Tibial nerve (tissue), 4 donors: ENCODE data around the gene C16orf74. TPM values are rescaled to one million over a fixed set of nuclear protein-coding genes. Genes with fewer than 3 reads are reported as not detected.

Experiments
- DNase-seq, 2 donors: peaks; one replicate each; pipeline ENCODE4 v3.0.0-alpha.2; 2019; ENCODE audit warnings: low spot score in 2 of 2
- H3K27ac ChIP-seq, 4 donors: fragments of 200-600 bp; sonication (generic) in 3 of 4; one replicate each; pipeline ENCODE4 v1.5.1; 2017 to 2019; ENCODE audit warnings: mild to moderate bottlenecking in 1 of 4
- H3K27me3 ChIP-seq, 2 donors: fragments of 200-600 bp; sonication (generic) in 1 of 2; one replicate each; pipeline versions ENCODE4 v1.5.1 to v1.6.0; 2017 to 2019
- H3K36me3 ChIP-seq, 3 donors: fragments of 200-600 bp; sonication (generic); one replicate each; pipeline ENCODE4 v1.5.1; 2018 to 2019
- H3K4me1 ChIP-seq, 4 donors: fragments of 200-600 bp; sonication (generic) in 3 of 4; one replicate each; pipeline ENCODE4 v1.5.1; 2017 to 2019
- H3K4me3 ChIP-seq, 4 donors: fragments of 200-600 bp; sonication (generic) in 3 of 4; one replicate each; pipeline ENCODE4 v1.5.1; 2017 to 2019; ENCODE audit warnings: mild to moderate bottlenecking in 1 of 4, moderate library complexity in 1 of 4
- H3K9me3 ChIP-seq, 4 donors: fragments of 200-600 bp; sonication (generic) in 3 of 4; one replicate each; pipeline ENCODE4 v1.5.1; 2017 to 2019
- CTCF ChIP-seq, 5 experiments: fragments of 200-600 bp in 3 of 5; fragments of 450-650 bp in 2 of 5; sonication (generic) in 3 of 5; IDR thresholded peaks; one replicate each; pipeline ENCODE4 v1.5.1; 2016 to 2019; ENCODE audit warnings: antibody characterized with exemption in 5 of 5, mild to moderate bottlenecking in 3 of 5, moderate library complexity in 2 of 5
- EP300 ChIP-seq, 2 donors: sonication (generic); formaldehyde crosslinking; IDR thresholded peaks; one replicate each; pipeline ENCODE4 v1.6.1; 2017; ENCODE audit warnings: antibody characterized with exemption in 2 of 2, mild to moderate bottlenecking in 1 of 2
- POLR2A ChIP-seq, 2 donors: fragments of 450-650 bp; IDR thresholded peaks; one replicate each; pipeline ENCODE4 v1.6.1; 2017; ENCODE audit warnings: antibody characterized with exemption in 2 of 2, mild to moderate bottlenecking in 2 of 2, moderate library complexity in 2 of 2
- WGBS, 2 donors: methylation state at CpG; one replicate each; pipeline ENCODE4 v1.1.5; 2018; 5-methylcytosine and 5-hydroxymethylcytosine counted together
- total RNA-seq, 4 donors: library from RNA; depleted of rRNA; stranded (reverse); fragments of >200 nt; gene quantifications; one replicate each; pipeline ENCODE4 v1.1.0, GENCODE V29; 2016

Gene C16orf74
- total RNA-seq, 4 donors from 2014 or later, result 1.5 to 2.5 TPM; not detected in 2

GRCh38 chr16:85789773-85790172 lies 38.9 kb upstream of the C16orf74 start:
- no peaks in the 10 kb centered on the region for H3K27me3 ChIP-seq
- no peaks in the 10 kb centered on the region for H3K9me3 ChIP-seq
- TF ChIP-seq POLR2A (IDR thresholded peaks at IDR 0.05) (no peak), EP300 (IDR thresholded peaks at IDR 0.05) (no peak), CTCF (IDR thresholded peaks at IDR 0.05) (no peak)
- WGBS, 2 donors, result 88 to 89% methylated on average over 6 of the region's 6 CpGs
- no peak for DNase-seq
- H3K4me1 ChIP-seq, result no peaks in the 10 kb centered on the region
- no peak overlapping the region for H3K4me3 ChIP-seq
- H3K27ac ChIP-seq, result no peak overlapping the region
- peaks cover 0 to 72% (median 9%) of the 10 kb centered on the region in 3 donors for H3K36me3 ChIP-seq

GRCh38 chr16:85788819-85789218 lies 37.9 kb upstream of the C16orf74 start:
- Histone ChIP-seq H3K36me3 (peaks cover 0 to 70% (median 9%) of the 10 kb centered on the region in 3 donors), H3K27me3 (no peaks in the 10 kb centered on the region), H3K4me3 (no peak overlapping the region), H3K9me3 (no peaks in the 10 kb centered on the region), H3K27ac (no peak overlapping the region), H3K4me1 (no peaks in the 10 kb centered on the region)
- no peak for DNase-seq
- WGBS, 2 donors, result 91 to 93% methylated on average over 11 of the region's 11 CpGs
- TF ChIP-seq CTCF (IDR thresholded peaks at IDR 0.05) (no peak), POLR2A (IDR thresholded peaks at IDR 0.05) (no peak), EP300 (IDR thresholded peaks at IDR 0.05) (no peak)

GRCh38 chr16:85785927-85786326 lies 35.0 kb upstream of the C16orf74 start:
- no peak overlapping the region for H3K4me3 ChIP-seq
- H3K27ac ChIP-seq, result no peak overlapping the region
- WGBS, 2 donors, result 86 to 87% methylated on average over 2 of the region's 2 CpGs
- H3K36me3 ChIP-seq, result peaks cover 0 to 63% (median 9%) of the 10 kb centered on the region in 3 donors
- DNase-seq, result no peak
- H3K9me3 ChIP-seq, result no peaks in the 10 kb centered on the region
- H3K27me3 ChIP-seq, result no peaks in the 10 kb centered on the region
- no peak for TF ChIP-seq POLR2A (IDR thresholded peaks at IDR 0.05)
- no peak for TF ChIP-seq CTCF (IDR thresholded peaks at IDR 0.05)
- no peak for TF ChIP-seq EP300 (IDR thresholded peaks at IDR 0.05)
- H3K4me1 ChIP-seq, result peaks cover 0 to 8% (median 0%) of the 10 kb centered on the region in 4 donors

- peaks cover 0 to 8% (median 0%) of the 10 kb centered on the region in 4 donors for H3K4me1 ChIP-seq
- TF ChIP-seq EP300 (IDR thresholded peaks at IDR 0.05), result no peak
- TF ChIP-seq POLR2A (IDR thresholded peaks at IDR 0.05), result no peak
- no peak for TF ChIP-seq CTCF (IDR thresholded peaks at IDR 0.05)
- H3K36me3 ChIP-seq, result peaks cover 2 to 74% (median 17%) of the 10 kb centered on the region in 3 donors
- no peaks in the 10 kb centered on the region for H3K9me3 ChIP-seq
- WGBS, 2 donors, result 97 to 100% methylated on average over 2 of the region's 2 CpGs
- H3K27me3 ChIP-seq, result no peaks in the 10 kb centered on the region
- H3K27ac ChIP-seq, result no peak overlapping the region
- H3K4me3 ChIP-seq, result no peak overlapping the region
- no peak for DNase-seq
These were observed 33.9 kb upstream of the C16orf74 start for GRCh38 chr16:85784813-85785212.

GRCh38 chr16:85783441-85783840 lies 32.5 kb upstream of the C16orf74 start:
- Histone ChIP-seq H3K9me3 (no peaks in the 10 kb centered on the region), H3K36me3 (peaks cover 2 to 83% (median 16%) of the 10 kb centered on the region in 3 donors), H3K4me1 (peaks cover 0 to 8% (median 0%) of the 10 kb centered on the region in 4 donors), H3K4me3 (no peak overlapping the region), H3K27me3 (no peaks in the 10 kb centered on the region), H3K27ac (no peak overlapping the region)
- no peak for DNase-seq
- WGBS, 2 donors, result 85 to 92% methylated on average over 8 of the region's 8 CpGs
- no peak for TF ChIP-seq CTCF (IDR thresholded peaks at IDR 0.05)
- no peak for TF ChIP-seq POLR2A (IDR thresholded peaks at IDR 0.05)
